ENCODE measurements around the gene KIF1B.
A peak's percentile ranks its signal among the peaks of the same experiment; 100 is the strongest.
"Not testable (repeated sequence)": the region's sequence is repeated elsewhere in the genome, so short reads cannot be mapped to it uniquely, and the experiment has no call there.

Gene KIF1B

GRCh38 chr1:10192263-10192662 is 18.1 kb upstream of the KIF1B start:
- DNase-seq: no peak

GRCh38 chr1:10193288-10193687 is 17.1 kb upstream of the KIF1B start:
- no peak for DNase-seq

GRCh38 chr1:10195570-10195969 is 14.8 kb upstream of the KIF1B start:
- no peak for DNase-seq

GRCh38 chr1:10196976-10197375 is 13.4 kb upstream of the KIF1B start:
- DNase-seq: no peak

- DNase-seq: no peak
Observed at GRCh38 chr1:10200620-10201019, 9.8 kb upstream of the KIF1B start.

GRCh38 chr1:10204003-10204642 is 6.2 kb upstream of the KIF1B start:
- DNase-seq: no peak

- DNase-seq: not testable (repeated sequence)
Observed at GRCh38 chr1:10205206-10205605, 5.2 kb upstream of the KIF1B start.

GRCh38 chr1:10207810-10208209 is 2.6 kb upstream of the KIF1B start:
- DNase-seq: no peak

- DNase-seq: no peak
Observed at GRCh38 chr1:10208537-10208936, 1.8 kb upstream of the KIF1B start.

GRCh38 chr1:10209590-10209904 is 823 bp upstream of the KIF1B start:
- DNase-seq: no peak

- DNase-seq: peak in 1 of 6 experiments; percentile 28
Observed at GRCh38 chr1:10210841-10211804, 753 bp downstream of the KIF1B start.

GRCh38 chr1:10211805-10212410 is 1.5 kb downstream of the KIF1B start:
- DNase-seq: no peak

GRCh38 chr1:10212476-10212875 is 2.1 kb downstream of the KIF1B start:
- DNase-seq: no peak

GRCh38 chr1:10213186-10213705 is 2.9 kb downstream of the KIF1B start:
- DNase-seq: no peak

- no peak for DNase-seq
Observed at GRCh38 chr1:10216090-10216749, 5.8 kb downstream of the KIF1B start.

GRCh38 chr1:10217748-10218441 is 7.5 kb downstream of the KIF1B start:
- DNase-seq: no peak

GRCh38 chr1:10220200-10220599 is 9.8 kb downstream of the KIF1B start:
- DNase-seq: no peak

GRCh38 chr1:10220657-10221056 is 10.3 kb downstream of the KIF1B start:
- DNase-seq: not testable (repeated sequence)

GRCh38 chr1:10225573-10225972 is 15.2 kb downstream of the KIF1B start:
- no peak for DNase-seq

GRCh38 chr1:10228528-10228927 is 18.2 kb downstream of the KIF1B start:
- no peak for DNase-seq

GRCh38 chr1:10229903-10230302 is 19.5 kb downstream of the KIF1B start:
- no peak for DNase-seq

- DNase-seq: no peak
Observed at GRCh38 chr1:10232163-10232562, 21.8 kb downstream of the KIF1B start.

Measured in stimulated activated naive CD4-positive, alpha-beta T cell (primary cell).